NCI-H2196 (cell line): Measurements from ENCODE around the gene HEATR3.
"Not testable (repeated sequence)": the region's sequence is repeated elsewhere in the genome, so short reads cannot be mapped to it uniquely, and the experiment has no call there.

Experiments
- DNase-seq: peaks from one replicate; lab custom pipeline; 2025; ENCODE audit not compliant: unreplicated experiment; lab: John Stamatoyannopoulos, UW

The HEATR3 gene

GRCh38 chr16:50099957-50100648, 34.3 kb downstream of the HEATR3 start:
- no peak for DNase-seq

DNA sequence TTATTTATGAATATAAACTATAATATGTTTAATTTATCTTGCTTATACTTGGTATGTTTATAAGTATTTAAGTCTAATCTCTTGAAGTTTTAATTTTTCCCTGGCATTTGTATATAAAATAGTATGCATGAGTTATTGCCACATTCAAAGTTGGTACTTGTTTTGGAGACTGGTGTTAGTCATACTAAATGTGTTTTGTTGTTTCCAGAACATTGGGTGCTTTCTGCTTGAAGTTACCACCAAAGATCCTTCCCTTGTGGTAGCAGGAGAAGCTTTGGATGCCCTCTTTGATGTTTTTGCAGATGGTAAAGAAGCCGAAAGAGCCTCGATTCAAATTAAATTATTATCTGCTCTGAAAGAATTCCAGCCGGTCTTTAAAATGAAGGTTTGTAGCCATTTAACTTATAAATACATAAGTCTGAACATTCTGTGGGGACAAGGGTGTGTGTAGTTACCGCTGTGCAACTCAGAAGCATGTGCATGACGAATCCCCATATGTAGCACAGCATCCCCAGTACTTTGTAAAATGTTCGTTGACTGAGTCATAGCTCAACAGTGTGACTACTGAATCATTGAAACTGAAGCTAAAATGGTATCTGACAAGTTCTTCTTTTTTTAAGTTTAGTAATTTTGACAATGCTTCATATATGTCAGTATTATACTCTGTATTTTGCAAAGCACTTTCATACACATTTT, 36.4 kb downstream of the HEATR3 start:
- no peak for DNase-seq

DNA sequence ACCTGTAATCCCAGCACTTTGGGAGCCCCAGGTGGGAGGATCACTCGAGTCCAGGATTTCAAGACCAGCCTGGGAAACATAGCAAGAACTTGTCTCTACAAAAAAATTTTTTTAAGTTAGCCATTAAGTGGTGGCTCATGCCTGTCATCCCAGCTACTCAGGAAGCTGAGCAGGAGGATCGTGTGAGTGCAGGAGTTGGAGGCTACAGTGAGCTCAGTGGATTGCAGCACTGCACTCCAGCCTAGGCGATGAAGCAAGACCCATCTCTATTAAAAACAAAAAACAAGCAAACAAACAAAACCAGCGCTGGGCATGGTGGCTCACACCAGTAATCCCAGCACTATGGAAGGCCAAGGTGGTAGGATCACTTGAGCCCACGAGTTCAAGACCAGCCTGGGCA, 38.0 kb downstream of the HEATR3 start:
- DNase-seq, result no peak

- DNase-seq, result no peak
These were observed 48.8 kb downstream of the HEATR3 start for GRCh38 chr16:50114357-50115129.

DNA sequence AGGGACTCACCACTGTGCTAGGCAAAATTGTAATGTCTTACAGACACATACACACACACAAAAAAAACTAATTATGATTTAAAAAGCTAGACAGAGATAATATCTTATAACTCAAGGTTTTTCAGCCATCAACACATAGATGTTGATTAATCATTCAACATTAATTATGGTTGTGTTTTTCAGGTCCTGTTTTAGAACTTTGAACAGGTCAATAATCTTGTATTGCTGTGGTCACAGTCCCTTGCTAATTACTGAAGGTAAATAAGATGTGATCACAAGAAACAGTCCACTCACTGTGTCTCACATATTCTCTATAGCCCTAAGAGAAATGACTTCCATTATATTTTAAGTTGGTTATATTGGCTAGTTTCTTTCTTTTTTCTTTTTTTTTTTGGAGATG, 54.9 kb downstream of the HEATR3 start:
- DNase-seq, result no peak

- DNase-seq, result no peak
These were observed 55.5 kb downstream of the HEATR3 start for GRCh38 chr16:50121278-50121677.

DNA sequence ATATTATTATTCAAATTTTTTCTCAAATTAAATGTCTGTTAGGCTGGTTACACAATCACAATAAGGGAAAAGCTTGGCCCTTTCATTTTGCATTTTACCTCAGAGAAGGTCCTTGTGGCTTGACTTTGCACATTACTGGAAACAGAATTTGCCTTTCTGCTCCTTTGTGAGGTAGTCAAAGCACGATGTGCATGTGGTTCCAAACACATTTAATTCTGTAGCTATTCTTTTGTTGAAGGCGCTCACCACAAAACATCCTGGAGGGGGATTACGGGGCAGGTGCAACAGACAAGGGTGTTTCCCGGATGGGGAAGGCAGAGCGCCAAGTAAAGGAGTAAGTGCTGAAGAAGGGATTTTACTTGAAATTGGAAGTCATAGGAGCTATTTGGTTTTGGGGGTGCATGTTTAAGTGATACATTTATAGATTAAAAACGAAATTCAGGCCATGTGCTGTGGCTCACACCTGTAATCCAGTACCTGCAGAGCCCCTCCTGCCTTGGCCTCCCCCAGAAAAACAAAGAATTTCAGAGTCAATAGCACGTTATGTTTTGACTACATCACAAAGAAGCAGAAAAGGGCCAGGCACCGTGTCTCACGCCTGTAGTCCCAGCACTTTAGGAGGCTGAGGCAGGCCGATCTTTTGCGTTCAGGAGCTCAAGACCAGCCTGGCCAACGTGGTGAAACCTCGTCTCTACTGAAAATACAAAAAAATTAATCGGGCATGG, 56.1 kb downstream of the HEATR3 start:
- DNase-seq, result peak; percentile 52

DNA sequence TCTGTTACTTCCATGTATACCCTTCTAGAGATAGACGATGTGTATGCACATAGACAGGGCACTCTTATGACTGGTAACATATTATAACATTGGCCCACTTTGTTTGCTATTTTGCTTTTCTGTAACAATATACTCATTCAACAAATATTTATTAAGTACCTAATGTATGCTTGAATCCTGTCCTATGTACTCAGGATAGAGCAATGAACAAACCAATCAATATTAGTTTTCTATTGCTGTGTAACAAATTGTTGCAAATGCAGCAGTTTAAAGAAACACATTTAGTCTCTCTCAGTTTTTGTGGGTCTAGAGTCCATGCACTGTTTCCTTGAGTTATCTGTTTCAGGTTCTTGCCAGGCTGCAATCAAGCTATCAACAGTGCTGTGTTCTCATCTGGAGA, 57.6 kb downstream of the HEATR3 start:
- DNase-seq, result no peak

DNA sequence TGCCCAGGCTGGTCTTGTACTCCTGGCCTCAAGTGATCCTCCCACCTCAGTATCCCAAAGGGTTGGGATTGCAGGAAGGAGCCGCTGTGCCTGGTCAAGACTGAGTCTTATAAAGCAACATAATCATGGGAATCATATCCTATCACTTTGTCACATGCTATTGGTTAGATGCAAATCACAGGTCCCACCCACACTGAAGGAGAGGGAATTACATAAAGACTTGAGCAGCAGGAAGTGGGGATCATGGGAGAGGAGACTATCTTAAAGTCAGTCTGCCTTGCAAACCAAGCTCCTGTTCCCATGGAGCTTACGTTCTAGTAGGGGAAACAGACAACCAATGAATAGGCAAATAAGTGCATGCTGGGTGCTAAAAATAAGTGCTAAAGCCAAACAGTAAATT, 59.0 kb downstream of the HEATR3 start:
- no peak for DNase-seq

- DNase-seq, result no peak
These were observed 60.4 kb downstream of the HEATR3 start for GRCh38 chr16:50126183-50126582.

- DNase-seq, result not testable (repeated sequence)
These were observed 66.8 kb downstream of the HEATR3 start for GRCh38 chr16:50132571-50132970.

GRCh38 chr16:50133214-50133613, 67.4 kb downstream of the HEATR3 start:
- DNase-seq, result no peak

- no peak for DNase-seq
These were observed 70.6 kb downstream of the HEATR3 start for GRCh38 chr16:50136399-50136798.

- DNase-seq, result no peak
These were observed 71.5 kb downstream of the HEATR3 start for GRCh38 chr16:50137268-50137667.

GRCh38 chr16:50139580-50139979, 73.8 kb downstream of the HEATR3 start:
- DNase-seq, result no peak

DNA sequence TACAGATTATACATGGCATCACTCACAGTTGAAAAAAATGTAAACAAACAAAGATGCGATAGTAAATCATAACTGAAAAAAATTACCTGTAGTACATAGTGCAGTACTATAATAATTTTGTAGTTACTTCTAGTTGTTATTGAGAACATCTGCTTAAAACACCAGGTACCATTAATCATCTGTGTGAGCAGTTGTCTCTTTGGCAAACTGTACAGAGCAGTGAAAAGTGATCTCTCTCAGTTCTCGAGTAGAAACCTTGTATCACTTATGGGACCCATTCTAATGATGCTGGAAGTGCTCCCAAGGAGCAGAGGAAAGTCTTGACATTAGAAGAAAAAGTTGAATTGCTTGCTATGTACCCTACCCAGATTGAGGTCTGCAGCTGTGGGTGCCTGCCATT, 78.4 kb downstream of the HEATR3 start:
- no peak for DNase-seq

GRCh38 chr16:50146479-50147435, 81.0 kb downstream of the HEATR3 start:
- DNase-seq, result peak; percentile 2

DNA sequence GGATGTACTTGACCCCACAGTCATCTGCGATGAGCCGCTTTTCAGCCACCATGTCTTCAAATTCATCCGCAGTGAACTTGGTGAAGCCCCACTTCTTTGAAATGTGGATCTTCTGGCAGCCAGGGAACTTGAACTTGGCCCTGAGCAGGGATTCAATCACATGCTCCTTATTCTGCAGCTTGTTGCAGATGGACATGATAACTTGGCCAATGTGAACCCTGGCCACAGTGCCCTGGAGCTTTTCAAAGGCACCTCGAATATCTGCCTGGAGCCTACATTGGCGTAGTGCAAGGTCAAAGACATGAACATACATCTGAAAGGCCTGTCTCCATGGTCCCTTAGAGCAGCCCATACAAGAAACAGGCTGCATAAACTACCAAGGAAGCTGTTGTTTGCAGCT, 85.6 kb downstream of the HEATR3 start:
- no peak for DNase-seq

DNA sequence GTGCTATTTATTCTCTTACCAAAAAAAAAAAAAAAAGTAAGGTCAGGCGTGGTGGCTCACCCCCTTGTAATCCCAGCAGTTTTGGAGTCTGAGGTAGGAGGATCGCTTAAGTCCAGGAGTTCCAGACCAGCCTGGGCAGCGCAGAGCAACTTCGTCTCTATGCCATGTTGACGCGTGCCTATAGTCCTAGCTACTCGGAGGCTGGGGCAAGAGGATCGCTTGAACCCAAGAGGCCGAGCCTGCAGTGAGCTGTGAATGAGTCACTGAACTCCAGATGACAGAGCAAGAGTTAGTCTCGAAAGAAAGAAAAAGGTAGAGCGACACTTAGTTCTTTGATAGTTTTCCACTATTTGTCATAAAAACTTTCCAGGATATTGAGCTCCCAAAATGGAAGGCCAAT, 86.0 kb downstream of the HEATR3 start:
- DNase-seq, result no peak

- no peak for DNase-seq
These were observed 86.6 kb downstream of the HEATR3 start for GRCh38 chr16:50152351-50152806.
